GM19395 (cell line): ENCODE data around the gene EXOC6B.

Source experiments
- ATAC-seq: cut with Tn5 transposase; IDR thresholded peaks from one replicate; pipeline ENCODE4 v1.9.1; 2021; ENCODE audit warnings: mild to moderate bottlenecking, moderate library complexity; ENCODE audit not compliant: unreplicated experiment

The EXOC6B gene

GRCh38 chr2:72389447-72389846 lies 436.4 kb downstream of the EXOC6B start:
- ATAC-seq: no peak

- no peak for ATAC-seq
These were observed 437.6 kb downstream of the EXOC6B start for GRCh38 chr2:72388263-72388662.

GRCh38 chr2:72386288-72386687 lies 439.5 kb downstream of the EXOC6B start:
- no peak for ATAC-seq

- no peak for ATAC-seq
These were observed 447.0 kb downstream of the EXOC6B start for GRCh38 chr2:72378753-72379348.

GRCh38 chr2:72367530-72368225 lies 458.2 kb downstream of the EXOC6B start:
- ATAC-seq: no peak

- no peak for ATAC-seq
These were observed 462.4 kb downstream of the EXOC6B start for GRCh38 chr2:72363406-72363805.

GRCh38 chr2:72362733-72363132 lies 463.1 kb downstream of the EXOC6B start:
- ATAC-seq: no peak

- ATAC-seq: no peak
These were observed 464.3 kb downstream of the EXOC6B start for GRCh38 chr2:72361521-72361920.

- ATAC-seq: no peak
These were observed 464.8 kb downstream of the EXOC6B start for GRCh38 chr2:72361042-72361441.

- ATAC-seq: no peak
These were observed 475.0 kb downstream of the EXOC6B start for GRCh38 chr2:72350852-72351251.

- ATAC-seq: no peak
These were observed 476.8 kb downstream of the EXOC6B start for GRCh38 chr2:72349016-72349415.

GRCh38 chr2:72347081-72347480 lies 478.8 kb downstream of the EXOC6B start:
- ATAC-seq: no peak

- no peak for ATAC-seq
These were observed 484.2 kb downstream of the EXOC6B start for GRCh38 chr2:72341639-72342038.

- ATAC-seq: no peak
These were observed 485.2 kb downstream of the EXOC6B start for GRCh38 chr2:72340665-72341064.

GRCh38 chr2:72338076-72338475 lies 487.8 kb downstream of the EXOC6B start:
- ATAC-seq: no peak

GRCh38 chr2:72332720-72333119 lies 493.1 kb downstream of the EXOC6B start:
- ATAC-seq: no peak

GRCh38 chr2:72330652-72331051 lies 495.2 kb downstream of the EXOC6B start:
- no peak for ATAC-seq

- no peak for ATAC-seq
These were observed 499.1 kb downstream of the EXOC6B start for GRCh38 chr2:72326759-72327158.

GRCh38 chr2:72325592-72326422 lies 500.0 kb downstream of the EXOC6B start:
- peak; percentile 69 for ATAC-seq

- no peak for ATAC-seq
These were observed 509.1 kb downstream of the EXOC6B start for GRCh38 chr2:72316774-72317173.

- no peak for ATAC-seq
These were observed 525.6 kb downstream of the EXOC6B start for GRCh38 chr2:72300147-72300684.

GRCh38 chr2:72293620-72294019 lies 532.2 kb downstream of the EXOC6B start:
- no peak for ATAC-seq
